CD4-positive, alpha-beta T cell treated with Interleukin-15 for 4 hours (primary cell): ENCODE data around the gene UNC5B.
"Not testable (repeated sequence)": the region's sequence is repeated elsewhere in the genome, so short reads cannot be mapped to it uniquely, and the experiment has no call there.

Source experiments
- DNase-seq: peaks from one replicate; pipeline ENCODE4 v3.0.0-alpha.2; 2020; ENCODE audit warnings: low spot score

The UNC5B gene

GRCh38 chr10:71283410-71283809 lies 71.0 kb downstream of the UNC5B start:
- DNase-seq, result no peak

- no peak for DNase-seq
Measured at GRCh38 chr10:71283876-71284275, 71.5 kb downstream of the UNC5B start.

DNA sequence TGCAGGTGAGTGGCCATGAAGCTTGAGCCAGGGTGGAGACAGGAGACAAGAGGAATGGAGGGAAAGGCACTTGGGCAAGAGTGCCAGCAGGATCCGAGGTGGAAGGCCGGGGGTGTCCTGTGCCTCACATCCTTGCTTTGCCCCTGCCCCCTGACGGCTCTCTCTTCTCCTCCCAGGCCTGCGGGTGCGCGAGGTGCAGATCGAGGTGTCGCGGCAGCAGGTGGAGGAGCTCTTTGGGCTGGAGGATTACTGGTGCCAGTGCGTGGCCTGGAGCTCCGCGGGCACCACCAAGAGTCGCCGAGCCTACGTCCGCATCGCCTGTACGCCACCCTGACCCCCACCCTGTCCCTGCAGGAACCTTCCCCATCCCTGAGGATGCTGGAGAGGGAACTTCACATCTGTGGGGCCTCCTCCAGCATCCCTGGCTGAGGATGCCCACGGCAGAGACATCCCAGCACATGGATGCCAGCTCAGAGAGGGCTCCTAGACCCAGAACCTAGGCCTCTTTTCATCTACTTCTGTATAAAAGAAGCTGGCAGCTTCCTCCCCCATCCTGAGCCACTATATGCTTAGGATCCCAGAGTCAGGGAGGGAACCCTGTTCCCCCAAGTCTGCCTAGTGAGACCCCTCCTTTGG lies 72.3 kb downstream of the UNC5B start:
- DNase-seq, result no peak

DNA sequence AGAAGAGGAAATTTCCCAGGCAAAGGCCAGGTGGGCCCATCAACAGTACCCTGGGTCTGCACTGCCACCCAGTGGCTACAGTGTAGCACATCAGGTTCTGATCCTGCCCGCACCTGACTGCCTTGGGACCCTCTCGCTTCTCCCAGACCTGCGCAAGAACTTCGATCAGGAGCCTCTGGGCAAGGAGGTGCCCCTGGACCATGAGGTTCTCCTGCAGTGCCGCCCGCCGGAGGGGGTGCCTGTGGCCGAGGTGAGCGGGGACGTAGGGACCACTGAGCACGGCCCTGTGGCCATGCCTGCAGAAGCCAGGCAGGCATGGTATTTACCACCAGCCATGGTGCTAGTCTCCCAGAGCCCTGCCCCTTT lies 72.8 kb downstream of the UNC5B start:
- peak; percentile 6 for DNase-seq

DNA sequence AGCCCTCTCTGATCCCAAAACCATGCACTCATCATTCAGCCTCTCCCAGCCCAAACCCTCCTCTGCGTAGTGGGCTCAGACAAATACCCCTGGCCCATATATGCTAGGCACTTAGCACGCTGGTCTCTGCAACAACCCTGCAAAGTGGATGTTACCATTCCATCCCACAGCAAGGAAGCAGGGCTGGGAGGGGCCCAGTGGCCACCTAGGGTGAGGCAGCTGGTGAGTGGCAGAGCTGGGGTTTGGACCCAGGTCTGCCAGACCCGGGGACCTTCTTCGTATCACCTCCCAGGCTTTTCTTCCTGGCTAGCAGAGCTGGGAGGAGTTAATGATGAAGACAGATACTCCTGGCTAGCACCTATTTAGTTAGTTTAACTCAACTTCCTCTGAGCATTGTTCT lies 73.6 kb downstream of the UNC5B start:
- DNase-seq, result no peak

DNA sequence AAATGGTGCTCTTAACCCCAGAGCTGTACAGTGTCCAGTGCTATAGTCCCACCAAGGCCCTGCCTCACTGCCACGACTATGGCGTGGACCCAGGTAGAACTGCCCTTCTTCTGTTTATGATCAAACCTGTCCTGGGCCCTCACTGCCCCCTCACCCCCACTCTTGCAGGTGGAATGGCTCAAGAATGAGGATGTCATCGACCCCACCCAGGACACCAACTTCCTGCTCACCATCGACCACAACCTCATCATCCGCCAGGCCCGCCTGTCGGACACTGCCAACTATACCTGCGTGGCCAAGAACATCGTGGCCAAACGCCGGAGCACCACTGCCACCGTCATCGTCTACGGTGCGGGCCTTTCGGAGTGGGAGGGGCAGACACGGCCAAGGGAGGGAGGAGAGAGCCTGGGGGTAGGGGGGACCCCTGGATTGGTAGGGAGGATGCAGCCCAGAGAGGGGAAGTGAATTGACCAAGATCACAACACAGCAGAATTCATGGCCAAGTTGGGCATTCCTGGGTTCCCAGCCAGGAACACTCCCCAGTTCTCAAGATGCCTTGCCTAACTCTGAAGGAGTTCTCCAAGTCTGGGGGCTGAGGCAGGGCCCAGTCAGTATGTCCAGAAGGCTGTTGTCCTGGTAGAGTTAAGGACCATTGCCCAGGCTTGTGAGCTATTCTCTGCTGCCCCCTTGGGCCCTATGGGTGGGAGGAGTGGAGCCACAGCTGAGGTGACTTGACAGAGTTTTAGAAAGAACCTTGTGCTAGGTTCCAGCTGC lies 74.3 kb downstream of the UNC5B start:
- DNase-seq, result no peak

GRCh38 chr10:71287456-71287855 lies 75.1 kb downstream of the UNC5B start:
- DNase-seq, result no peak

- no peak for DNase-seq
Measured at GRCh38 chr10:71288461-71288860, 76.1 kb downstream of the UNC5B start.

DNA sequence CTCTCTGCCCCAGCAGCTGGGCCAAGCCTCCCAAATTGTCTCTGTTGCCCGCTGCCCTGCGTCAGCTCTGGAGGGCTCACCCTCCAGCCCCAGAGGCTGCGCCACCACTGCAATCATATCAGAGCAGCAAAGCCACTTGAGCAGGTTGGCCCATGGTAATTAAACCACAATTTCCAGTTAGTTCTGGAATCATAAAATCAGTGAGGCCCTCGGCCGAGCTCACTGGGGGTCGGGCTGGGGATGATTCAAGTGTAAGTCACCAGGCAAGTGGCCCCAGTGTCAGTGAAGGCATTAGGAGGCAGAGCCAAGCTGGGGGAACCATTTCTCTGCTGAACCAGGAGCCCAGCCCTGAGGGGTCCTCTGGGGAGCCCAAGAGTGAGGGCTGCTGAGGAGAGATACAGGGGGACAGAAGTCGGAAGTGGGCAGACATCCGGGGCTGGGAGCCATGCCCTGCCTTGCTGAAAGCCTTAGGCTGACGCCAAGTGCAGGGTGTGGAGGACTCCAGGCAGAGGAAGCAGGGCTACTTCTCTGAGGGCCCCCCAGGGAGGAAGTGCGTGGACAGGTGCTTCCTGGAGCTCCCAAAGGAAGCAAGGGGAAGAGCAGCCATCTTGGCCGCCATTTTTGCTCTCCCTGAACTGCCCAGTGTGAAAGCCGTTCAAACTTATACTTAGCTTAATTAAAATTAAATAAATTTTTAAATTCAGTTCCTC lies 77.2 kb downstream of the UNC5B start:
- DNase-seq, result no peak

- no peak for DNase-seq
Measured at GRCh38 chr10:71290331-71290730, 78.0 kb downstream of the UNC5B start.

- DNase-seq, result no peak
Measured at GRCh38 chr10:71290806-71291527, 78.6 kb downstream of the UNC5B start.

GRCh38 chr10:71291528-71291900 lies 79.1 kb downstream of the UNC5B start:
- no peak for DNase-seq

DNA sequence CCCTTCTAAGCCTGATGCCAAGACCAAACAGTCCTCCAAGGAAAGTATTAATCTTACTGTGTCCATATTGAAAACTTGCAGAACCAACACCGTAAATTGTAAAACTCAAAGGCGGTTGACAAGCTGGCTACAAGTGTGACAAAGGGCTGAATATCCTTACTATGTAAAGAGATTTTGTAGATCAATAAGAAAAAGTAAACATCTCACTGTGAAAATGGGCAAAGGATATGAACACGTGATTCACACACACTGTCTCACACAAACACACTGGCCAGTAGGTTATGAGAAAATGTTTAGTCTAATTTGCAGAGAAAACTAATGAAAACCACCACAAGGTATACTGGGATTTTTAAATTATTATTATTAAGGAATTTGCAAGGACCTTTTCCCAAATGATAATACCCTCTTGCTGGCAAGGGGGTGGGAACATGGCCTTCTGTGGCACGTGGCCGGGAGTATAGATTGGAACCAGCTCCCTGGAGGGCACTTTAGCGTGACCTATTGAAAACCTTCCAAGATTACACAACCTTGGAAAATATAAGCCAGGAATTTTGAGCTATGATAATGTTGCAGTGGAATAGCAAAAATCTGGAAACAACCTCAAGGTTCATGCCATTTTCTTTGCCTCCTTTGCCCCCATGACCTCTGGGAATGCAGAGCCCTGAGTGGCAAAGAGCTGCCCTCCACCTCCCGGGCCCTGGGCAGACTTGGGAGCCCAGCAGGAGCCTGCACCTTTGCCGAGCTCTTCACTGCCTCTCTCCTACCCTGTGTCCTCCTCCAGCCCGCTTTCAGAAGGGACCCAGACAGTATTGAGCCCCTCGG lies 80.5 kb downstream of the UNC5B start:
- DNase-seq, result no peak

DNA sequence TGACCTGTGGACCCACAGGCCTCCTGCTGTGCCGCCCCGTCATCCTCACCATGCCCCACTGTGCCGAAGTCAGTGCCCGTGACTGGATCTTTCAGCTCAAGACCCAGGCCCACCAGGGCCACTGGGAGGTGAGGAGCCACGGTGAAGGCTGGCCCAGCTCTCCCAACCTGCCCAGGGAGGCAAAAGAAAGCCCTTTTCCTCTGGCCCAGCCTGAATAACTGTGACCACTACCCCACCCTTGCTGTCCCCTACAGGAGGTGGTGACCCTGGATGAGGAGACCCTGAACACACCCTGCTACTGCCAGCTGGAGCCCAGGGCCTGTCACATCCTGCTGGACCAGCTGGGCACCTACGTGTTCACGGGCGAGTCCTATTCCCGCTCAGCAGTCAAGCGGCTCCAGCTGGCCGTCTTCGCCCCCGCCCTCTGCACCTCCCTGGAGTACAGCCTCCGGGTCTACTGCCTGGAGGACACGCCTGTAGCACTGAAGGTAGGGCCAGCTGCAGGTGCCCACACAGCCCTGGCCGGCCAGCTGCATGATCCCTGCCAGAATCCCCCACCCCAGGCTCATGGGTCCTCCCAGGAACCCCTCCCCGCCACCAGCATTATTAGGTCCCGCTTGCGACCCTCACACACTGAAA lies 81.2 kb downstream of the UNC5B start:
- no peak for DNase-seq

DNA sequence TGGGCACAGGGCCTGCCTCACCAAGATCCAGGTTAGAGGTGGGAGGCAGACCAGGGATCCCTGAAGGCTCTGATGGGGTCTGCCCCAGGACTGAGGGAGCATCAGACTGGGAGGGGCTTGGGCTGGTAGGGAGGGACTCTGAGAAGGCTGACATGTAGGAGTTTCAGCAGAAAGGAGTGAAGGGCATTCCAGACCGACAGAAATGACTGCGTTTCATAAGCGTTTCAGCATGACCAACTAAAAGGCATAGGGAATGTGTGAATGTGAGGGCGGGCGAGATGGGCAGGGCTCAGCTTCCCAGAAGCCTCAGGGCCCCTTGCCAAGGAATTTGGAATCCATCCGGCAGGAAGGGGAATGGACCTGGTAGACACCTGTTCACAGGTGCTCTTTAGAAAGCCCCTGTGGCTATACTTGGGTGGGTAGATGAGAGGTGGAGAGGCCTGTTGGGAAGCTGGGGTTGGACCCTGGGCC lies 81.8 kb downstream of the UNC5B start:
- DNase-seq, result no peak

- DNase-seq, result no peak
Measured at GRCh38 chr10:71294856-71295255, 82.5 kb downstream of the UNC5B start.

GRCh38 chr10:71295641-71296040 lies 83.3 kb downstream of the UNC5B start:
- no peak for DNase-seq

- no peak for DNase-seq
Measured at GRCh38 chr10:71296086-71296485, 83.7 kb downstream of the UNC5B start.

DNA sequence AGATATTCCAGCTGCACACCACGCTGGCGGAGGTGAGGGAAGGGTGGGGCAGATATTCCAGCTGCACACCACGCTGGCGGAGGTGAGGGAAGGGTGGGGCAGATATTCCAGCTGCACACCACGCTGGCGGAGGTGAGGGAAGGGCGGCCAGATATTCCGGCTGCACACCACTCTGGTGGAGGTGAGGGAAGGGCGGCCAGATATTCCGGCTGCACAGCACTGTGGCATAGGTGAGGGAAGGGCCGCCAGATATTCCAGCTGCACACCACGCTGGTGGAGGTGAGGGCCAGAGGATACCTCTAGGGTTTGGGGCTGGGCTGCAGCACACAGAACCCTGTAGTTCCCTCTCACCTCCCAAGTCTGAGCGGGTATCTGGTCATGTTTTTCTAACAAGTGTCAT lies 84.4 kb downstream of the UNC5B start:
- DNase-seq, result not testable (repeated sequence)

DNA sequence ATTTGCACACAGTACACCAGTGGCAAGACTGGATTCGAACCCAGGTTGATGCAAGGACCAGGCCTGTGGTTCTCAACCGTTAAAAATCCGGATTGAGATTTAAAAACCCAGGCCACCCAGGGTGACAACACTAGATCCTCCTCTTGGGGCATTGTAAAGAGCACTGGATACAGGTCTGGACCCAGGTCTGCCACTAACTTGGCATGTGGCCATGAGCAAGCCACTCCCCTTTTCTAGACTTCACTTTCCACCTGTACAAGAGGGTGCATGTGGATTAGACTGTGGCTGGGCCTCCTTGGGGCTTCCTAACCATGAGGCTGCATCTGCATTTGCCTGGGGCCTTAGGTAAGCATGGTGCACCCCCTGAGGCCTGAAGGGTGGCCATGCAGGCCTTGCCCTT lies 85.0 kb downstream of the UNC5B start:
- DNase-seq, result no peak
